Activated CD4-positive, alpha-beta T cell treated with anti-CD3 and anti-CD28 coated beads for 36 hours (primary cell): ENCODE results near the gene PDE3B. TPM values are rescaled to one million over a fixed set of nuclear protein-coding genes. Genes with fewer than 3 reads are reported as not detected.
A peak's percentile ranks its signal among the peaks of the same experiment; 100 is the strongest.
"Not testable (repeated sequence)": the region's sequence is repeated elsewhere in the genome, so short reads cannot be mapped to it uniquely, and the experiment has no call there.

Experiments used
- ATAC-seq: fragments of 200-7000 bp; cut with Tn5 transposase; one replicate; pipeline ENCODE4 v1.10.0; 2021; ENCODE audit warnings: mild to moderate bottlenecking, moderate library complexity
- CTCF ChIA-PET: fragments of 350-600 bp; sonication (Branson Sonifier 250); formaldehyde crosslinking; loops from one replicate; lab custom pipeline; 2021; ENCODE audit warnings: antibody characterized with exemption; lab: Charles Lee
- POLR2A ChIA-PET: fragments of 350-600 bp; sonication (Branson Sonifier 250); formaldehyde crosslinking; loops from one replicate; lab custom pipeline; 2021; ENCODE audit warnings: antibody characterized with exemption, inconsistent platforms; lab: Charles Lee
- DNase-seq: peaks from one replicate; pipeline ENCODE4 v3.0.0-alpha.2; 2020
- H3K27ac Mint-ChIP-seq: one replicate; pipeline ENCODE4 v1.8.0; 2021; ENCODE audit warnings: mixed read lengths
- H3K27me3 Mint-ChIP-seq: one replicate; pipeline ENCODE4 v1.8.0; 2021; ENCODE audit warnings: mixed read lengths
- H3K36me3 Mint-ChIP-seq: one replicate; pipeline ENCODE4 v1.8.0; 2021; ENCODE audit warnings: low read depth, mixed read lengths
- H3K4me1 Mint-ChIP-seq: one replicate; pipeline ENCODE4 v1.8.0; 2021; ENCODE audit warnings: mixed read lengths
- H3K4me3 Mint-ChIP-seq: one replicate; pipeline ENCODE4 v1.8.0; 2021; ENCODE audit warnings: mild to moderate bottlenecking, moderate library complexity, mixed read lengths
- H3K9me3 Mint-ChIP-seq: one replicate; pipeline ENCODE4 v1.8.0; 2021; ENCODE audit warnings: low read depth, mixed read lengths
- intact Hi-C, 2 experiments: fragments of 100-400 bp; cut with DNase I in 1 of 2; cut with micrococcal nuclease in 1 of 2; formaldehyde crosslinking; loops; one replicate each; pipeline versions ENCODE4 v1.14.2 to v1.15.1; 2022 to 2024; cut with DNase I, micrococcal nuclease
- total RNA-seq, 2 experiments: library from RNA; stranded (reverse); gene quantifications; one replicate each; pipeline ENCODE4 v1.2.3, GENCODE V29; 2021

The PDE3B gene
- total RNA-seq, 2 experiments from 2014 or later: 24.7 to 25.8 TPM

- intact Hi-C loops: no loop called here
- no peak overlapping the region for H3K4me3 Mint-ChIP-seq
- peaks cover 26% of the 10 kb centered on the region for H3K4me1 Mint-ChIP-seq
- DNase-seq (no peak), ATAC-seq (no peak)
- ChIA-PET POLR2A (no interaction called here), CTCF (interaction anchor here (0.8 kb wide), 1 partner anchor 203 kb away, joined by 3 read pairs; no protein-coding TSS in a partner anchor)
- H3K36me3 Mint-ChIP-seq: peaks cover 47% of the 10 kb centered on the region
- H3K27me3 Mint-ChIP-seq: no peaks in the 10 kb centered on the region
- H3K27ac Mint-ChIP-seq: no peak overlapping the region
- H3K9me3 Mint-ChIP-seq: peaks cover 41% of the 10 kb centered on the region
Measured at GRCh38 chr11:14705067-14705466, 61.5 kb downstream of the PDE3B start.

- no peaks in the 10 kb centered on the region for H3K27me3 Mint-ChIP-seq
- peaks cover 19% of the 10 kb centered on the region for H3K36me3 Mint-ChIP-seq
- peaks cover 36% of the 10 kb centered on the region for H3K4me1 Mint-ChIP-seq
- ChIA-PET CTCF (interaction anchor here (1.1 kb wide), 2 partner anchors 15 to 193 kb away, joined by 3 read pairs; no protein-coding TSS in a partner anchor), POLR2A (interaction anchor here (0.6 kb wide), 1 partner anchor 57 kb away, joined by 3 read pairs; no protein-coding TSS in a partner anchor)
- H3K9me3 Mint-ChIP-seq: peaks cover 7% of the 10 kb centered on the region
- ATAC-seq: peak; percentile 89
- intact Hi-C loops: loop anchor here in 1 of 2 experiments (5.0 kb wide), 1 partner anchor 49 kb away; no protein-coding TSS in a partner anchor
- peak overlapping the region; percentile 83 for H3K27ac Mint-ChIP-seq
- peak overlapping the region; percentile 23 for H3K4me3 Mint-ChIP-seq
- peak; percentile 40 for DNase-seq
Measured at GRCh38 chr11:14713496-14714244, 70.1 kb downstream of the PDE3B start.

- peaks cover 14% of the 10 kb centered on the region for H3K36me3 Mint-ChIP-seq
- peaks cover 23% of the 10 kb centered on the region for H3K4me1 Mint-ChIP-seq
- ATAC-seq, H3K27ac Mint-ChIP-seq, POLR2A ChIA-PET, DNase-seq, H3K4me3 Mint-ChIP-seq, H3K27me3 Mint-ChIP-seq, intact Hi-C loops, CTCF ChIA-PET, H3K9me3 Mint-ChIP-seq: not testable (repeated sequence)
Measured at GRCh38 chr11:14715669-14716068, 72.1 kb downstream of the PDE3B start.

GRCh38 chr11:14722496-14722895 lies 78.9 kb downstream of the PDE3B start:
- CTCF ChIA-PET: interaction anchor here (0.6 kb wide), 1 partner anchor 17 kb away, joined by 3 read pairs; no protein-coding TSS in a partner anchor
- Mint-ChIP-seq H3K9me3 (peaks cover 3% of the 10 kb centered on the region), H3K36me3 (peaks cover 4% of the 10 kb centered on the region), H3K4me3 (no peak overlapping the region), H3K27ac (no peak overlapping the region), H3K4me1 (peaks cover 27% of the 10 kb centered on the region), H3K27me3 (no peaks in the 10 kb centered on the region)
- POLR2A ChIA-PET: no interaction called here
- DNase-seq (no peak), ATAC-seq (no peak)
- intact Hi-C loops: no loop called here

- no peak overlapping the region for H3K27ac Mint-ChIP-seq
- peaks cover 6% of the 10 kb centered on the region for H3K36me3 Mint-ChIP-seq
- H3K4me3 Mint-ChIP-seq: no peak overlapping the region
- intact Hi-C loops: no loop called here
- DNase-seq: no peak
- H3K27me3 Mint-ChIP-seq: no peaks in the 10 kb centered on the region
- H3K9me3 Mint-ChIP-seq: peaks cover 3% of the 10 kb centered on the region
- peaks cover 47% of the 10 kb centered on the region for H3K4me1 Mint-ChIP-seq
- ChIA-PET POLR2A (no interaction called here), CTCF (no interaction called here)
- ATAC-seq: no peak
Measured at GRCh38 chr11:14725150-14725549, 81.5 kb downstream of the PDE3B start.

GRCh38 chr11:14727215-14727614 lies 83.6 kb downstream of the PDE3B start:
- no peak for ATAC-seq
- intact Hi-C loops: no loop called here
- no peaks in the 10 kb centered on the region for H3K27me3 Mint-ChIP-seq

GRCh38 chr11:14727746-14728145 lies 84.1 kb downstream of the PDE3B start:
- Mint-ChIP-seq H3K36me3 (peaks cover 10% of the 10 kb centered on the region), H3K4me3 (no peak overlapping the region), H3K27ac (no peak overlapping the region), H3K27me3 (no peaks in the 10 kb centered on the region), H3K4me1 (peaks cover 55% of the 10 kb centered on the region), H3K9me3 (peaks cover 3% of the 10 kb centered on the region)
- intact Hi-C loops: no loop called here
- ChIA-PET CTCF (interaction anchor here (0.6 to 2.0 kb wide), 6 partner anchors 9 to 180 kb away, joined by 3 to 8 read pairs (median 4); no protein-coding TSS in a partner anchor), POLR2A (no interaction called here)
- ATAC-seq (no peak), DNase-seq (no peak)

More at GRCh38 chr11:14727215-14727614, 83.6 kb downstream of the PDE3B start:
- CTCF ChIA-PET: interaction anchor here (0.6 kb wide), 1 partner anchor 10 kb away, joined by 3 read pairs; no protein-coding TSS in a partner anchor
- Mint-ChIP-seq H3K4me1 (peaks cover 54% of the 10 kb centered on the region), H3K4me3 (no peak overlapping the region), H3K27ac (no peak overlapping the region), H3K9me3 (peaks cover 3% of the 10 kb centered on the region), H3K36me3 (peaks cover 10% of the 10 kb centered on the region)
- no peak for DNase-seq
- POLR2A ChIA-PET: no interaction called here

GRCh38 chr11:14740539-14740938 lies 96.9 kb downstream of the PDE3B start:
- POLR2A ChIA-PET, DNase-seq, H3K4me3 Mint-ChIP-seq, H3K27me3 Mint-ChIP-seq, ATAC-seq, intact Hi-C loops: not testable (repeated sequence)
- Mint-ChIP-seq H3K27ac (peak overlapping the region; percentile 4), H3K4me1 (peaks cover 48% of the 10 kb centered on the region), H3K9me3 (peaks cover 38% of the 10 kb centered on the region), H3K36me3 (peaks cover 47% of the 10 kb centered on the region)
- CTCF ChIA-PET: interaction anchor here (0.6 to 1.3 kb wide), 3 partner anchors 12 to 333 kb away, joined by 3 to 4 read pairs (median 3); partner anchors contain the start of gene CALCB

GRCh38 chr11:14741195-14741594 lies 97.6 kb downstream of the PDE3B start:
- Mint-ChIP-seq H3K27ac (no peak overlapping the region), H3K4me1 (peaks cover 43% of the 10 kb centered on the region), H3K9me3 (peaks cover 38% of the 10 kb centered on the region), H3K36me3 (peaks cover 50% of the 10 kb centered on the region), H3K27me3 (no peaks in the 10 kb centered on the region), H3K4me3 (no peak overlapping the region)
- ChIA-PET CTCF (interaction anchor here (0.6 to 1.1 kb wide), 2 partner anchors 13 to 332 kb away, joined by 3 to 4 read pairs; partner anchors contain the start of gene CALCB), POLR2A (no interaction called here)
- intact Hi-C loops: no loop called here
- ATAC-seq (no peak), DNase-seq (no peak)

- ATAC-seq: no peak
- no peak overlapping the region for H3K4me3 Mint-ChIP-seq
- POLR2A ChIA-PET: no interaction called here
Measured at GRCh38 chr11:14742849-14743559, 99.4 kb downstream of the PDE3B start.

GRCh38 chr11:14743667-14744066 lies 100.1 kb downstream of the PDE3B start:
- Mint-ChIP-seq H3K27ac (peak overlapping the region; percentile 22), H3K9me3 (peaks cover 32% of the 10 kb centered on the region), H3K36me3 (peaks cover 44% of the 10 kb centered on the region), H3K4me1 (peaks cover 49% of the 10 kb centered on the region)
- intact Hi-C loops, POLR2A ChIA-PET, DNase-seq, H3K27me3 Mint-ChIP-seq, H3K4me3 Mint-ChIP-seq, ATAC-seq: not testable (repeated sequence)
- CTCF ChIA-PET: interaction anchor here (1.0 kb wide), 2 partner anchors 13 to 30 kb away, joined by 3 read pairs; no protein-coding TSS in a partner anchor

More at GRCh38 chr11:14742849-14743559, 99.4 kb downstream of the PDE3B start:
- Mint-ChIP-seq H3K4me1 (peaks cover 49% of the 10 kb centered on the region), H3K36me3 (peaks cover 51% of the 10 kb centered on the region), H3K27me3 (no peaks in the 10 kb centered on the region), H3K27ac (no peak overlapping the region), H3K9me3 (peaks cover 38% of the 10 kb centered on the region)
- DNase-seq: no peak
- intact Hi-C loops: no loop called here
- CTCF ChIA-PET: interaction anchor here (0.6 to 1.0 kb wide), 2 partner anchors 13 to 97 kb away, joined by 3 read pairs; no protein-coding TSS in a partner anchor
